ENCODE measurements around the gene SUSD6.
"Not testable (repeated sequence)": the region's sequence is repeated elsewhere in the genome, so short reads cannot be mapped to it uniquely, and the experiment has no call there.

Gene SUSD6

DNA sequence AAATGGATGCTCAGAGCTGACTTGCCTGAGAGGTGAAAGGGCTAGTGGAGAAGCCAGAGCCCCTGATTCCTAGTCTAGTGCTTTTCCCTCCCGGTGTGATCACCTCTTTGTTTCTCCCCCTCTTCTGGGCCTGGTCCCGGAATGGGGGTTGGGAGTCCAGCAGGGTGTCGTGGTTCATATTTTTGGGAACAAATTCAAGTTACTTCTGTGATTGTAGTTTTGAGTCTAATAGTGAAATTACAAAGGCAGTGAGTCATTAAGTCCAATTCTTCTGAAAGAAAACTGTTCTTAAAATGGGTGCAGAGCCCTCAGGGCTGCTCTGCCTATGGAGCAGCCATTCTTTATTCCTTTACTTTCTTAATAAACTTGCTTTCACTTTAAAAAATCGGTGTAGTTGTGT lies 7.6 kb downstream of the SUSD6 start:
- in situ Hi-C loops (cut with MboI; ENCODE audit: low sequenced_read_pairs): no loop called here

DNA sequence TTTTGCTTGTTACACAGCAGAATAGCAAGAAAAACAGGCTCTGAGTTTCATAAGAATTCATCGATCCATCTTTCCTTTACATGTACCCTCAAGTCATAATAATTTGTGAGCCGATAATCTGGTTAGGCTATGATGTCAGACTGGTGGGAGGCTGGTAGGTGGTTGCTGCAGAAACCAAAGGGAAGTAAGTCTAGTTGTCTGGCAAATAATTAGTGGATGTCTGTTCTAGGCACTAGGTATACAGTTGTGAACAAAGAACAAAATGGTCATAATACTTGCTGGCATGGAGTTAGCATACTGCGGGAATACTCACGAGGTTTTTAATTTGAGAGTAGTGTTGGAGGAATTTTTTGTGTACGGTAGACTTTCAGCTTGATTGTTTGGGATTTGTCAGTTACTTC lies 8.8 kb downstream of the SUSD6 start:
- in situ Hi-C loops (cut with MboI; ENCODE audit: low sequenced_read_pairs): no loop called here

DNA sequence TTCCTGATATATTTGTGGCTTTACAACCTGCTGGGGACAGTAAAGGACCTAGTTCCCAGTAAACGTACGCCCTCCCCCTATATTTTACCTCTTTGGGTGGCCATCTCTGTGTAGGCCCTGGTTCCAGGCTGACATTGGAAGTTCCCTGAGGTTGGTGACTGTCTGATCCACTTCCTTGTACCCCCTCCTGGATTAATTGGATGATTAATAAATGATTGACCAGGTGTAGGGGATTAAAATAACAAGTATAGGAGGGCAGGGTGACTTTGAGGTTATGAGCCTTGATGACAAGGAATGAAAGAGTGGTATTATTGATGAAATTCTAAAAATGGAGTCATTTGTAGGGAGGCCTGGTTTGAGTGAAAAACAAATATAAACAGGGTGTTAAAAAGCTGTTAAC lies 9.6 kb downstream of the SUSD6 start:
- in situ Hi-C loops (cut with MboI; ENCODE audit: low sequenced_read_pairs): no loop called here

DNA sequence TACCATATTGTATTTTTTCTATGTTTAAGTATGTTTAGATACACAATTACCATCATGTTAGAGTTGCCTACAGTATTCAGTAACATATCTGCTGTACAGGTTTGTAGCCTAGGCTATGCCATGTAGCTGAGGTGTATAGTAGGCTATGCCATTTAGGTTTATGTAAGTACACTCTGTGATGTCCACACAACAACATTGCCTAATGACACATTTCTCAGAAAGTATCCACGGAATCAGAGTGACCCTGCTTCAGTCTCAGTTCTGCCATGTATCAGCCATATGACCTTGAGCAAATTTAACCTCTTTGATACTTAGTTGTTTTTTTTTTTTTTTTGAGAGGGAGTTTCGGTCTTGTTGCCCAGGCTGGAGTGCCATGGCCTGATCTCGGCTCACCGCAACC lies 12.7 kb downstream of the SUSD6 start:
- in situ Hi-C loops (cut with MboI; ENCODE audit: low sequenced_read_pairs): no loop called here

DNA sequence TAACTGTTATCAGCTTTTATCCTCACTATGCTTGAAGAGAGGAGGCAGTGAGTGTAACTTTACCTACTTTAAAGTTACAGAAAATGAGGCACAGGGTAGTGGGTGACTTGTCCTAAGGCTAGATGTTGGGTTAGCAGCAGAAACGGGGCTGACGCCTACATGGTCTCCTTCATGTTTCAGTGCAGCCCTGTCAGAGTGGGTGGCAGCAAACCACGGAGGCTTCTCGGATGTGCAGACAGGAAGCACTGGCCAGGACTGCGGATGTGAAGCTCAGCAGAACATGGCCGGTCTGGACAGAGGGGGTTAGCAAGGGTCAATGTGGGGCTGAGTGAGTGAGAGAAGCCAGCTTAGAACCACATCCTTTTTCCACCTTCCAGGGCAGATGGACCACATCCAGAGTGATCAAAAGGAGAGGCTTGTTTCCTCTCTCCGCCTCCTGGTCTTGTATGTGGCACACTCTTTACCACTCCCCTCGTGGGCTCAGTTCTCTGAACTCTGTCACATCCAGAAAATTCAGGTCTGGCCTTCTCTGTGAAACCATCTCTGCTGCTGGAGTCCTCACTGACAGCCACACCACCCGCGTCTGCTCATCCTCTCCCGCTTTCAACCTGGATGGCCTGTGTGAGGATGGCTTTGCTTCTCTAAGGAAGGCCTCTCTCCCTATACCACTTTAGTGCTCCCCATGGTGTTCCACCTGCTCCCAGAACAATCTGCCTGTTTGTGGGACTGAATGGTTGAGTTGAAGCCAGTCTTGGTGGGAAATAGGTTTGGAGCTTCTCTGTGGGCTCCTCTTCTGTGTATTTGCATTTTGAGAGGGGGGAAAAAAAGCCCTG lies 14.1 kb downstream of the SUSD6 start:
- in situ Hi-C loops (cut with MboI; ENCODE audit: low sequenced_read_pairs): no loop called here

DNA sequence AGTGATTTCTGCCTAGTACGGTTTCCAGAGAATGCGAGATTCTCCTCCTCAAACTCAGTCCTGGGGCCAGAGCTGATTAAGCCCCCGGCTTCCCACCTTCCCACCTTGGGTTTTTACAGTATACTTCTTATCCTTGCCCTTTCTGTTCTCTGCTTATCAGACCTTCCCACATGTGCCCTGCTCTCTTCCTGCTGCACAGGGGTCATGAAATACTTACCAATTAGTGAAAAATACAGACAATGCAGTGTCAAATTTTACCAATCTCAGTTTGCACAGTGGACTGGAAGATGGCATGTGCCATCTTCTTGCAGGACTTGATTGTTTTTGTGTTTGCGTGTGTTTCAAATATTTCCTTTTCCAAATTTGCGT lies 14.7 kb downstream of the SUSD6 start:
- in situ Hi-C loops (cut with MboI; ENCODE audit: low sequenced_read_pairs): no loop called here

DNA sequence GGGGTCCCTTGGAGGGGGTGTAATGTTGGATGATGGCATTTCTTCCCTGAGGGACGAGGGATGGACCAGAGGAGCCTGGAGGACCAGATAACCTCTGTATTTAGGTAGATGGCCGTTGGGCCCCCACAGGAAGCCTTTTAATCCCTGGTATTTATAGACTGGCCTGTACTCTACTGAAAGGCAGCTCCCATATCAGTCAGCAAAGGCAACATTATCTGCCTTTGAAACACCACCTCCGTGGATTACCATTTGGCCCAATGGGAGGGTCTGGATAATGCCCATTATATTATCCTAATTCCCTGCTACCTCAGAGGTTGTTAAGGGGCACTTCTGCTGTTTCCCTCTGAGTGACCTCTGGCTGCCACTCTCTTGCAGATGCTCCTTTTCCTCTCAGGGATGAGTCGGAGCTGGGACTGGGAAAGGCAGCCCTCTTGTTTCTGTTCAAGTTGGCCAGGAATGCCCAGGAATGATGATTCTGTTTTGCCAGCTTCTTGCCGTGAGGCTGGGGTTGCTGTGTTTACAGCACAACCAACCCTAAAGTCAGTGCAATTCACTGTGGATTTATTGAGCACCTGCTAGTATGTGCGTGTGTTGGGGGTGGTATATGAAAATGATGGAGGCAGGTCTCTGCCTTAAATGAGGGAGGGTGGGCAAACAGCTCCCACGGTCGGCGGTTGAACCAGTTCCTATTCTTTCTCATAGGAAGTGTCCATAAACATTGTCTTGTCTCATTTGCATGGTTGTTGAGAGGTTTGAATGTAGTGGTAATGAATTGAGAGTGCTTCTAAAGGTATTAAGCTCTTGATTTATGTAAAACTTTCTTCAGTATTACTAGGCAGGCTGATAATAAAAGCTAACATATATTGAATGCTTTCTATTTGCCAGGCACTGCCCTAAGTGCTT lies 18.1 kb downstream of the SUSD6 start:
- in situ Hi-C loops (cut with MboI; ENCODE audit: low sequenced_read_pairs): no loop called here

DNA sequence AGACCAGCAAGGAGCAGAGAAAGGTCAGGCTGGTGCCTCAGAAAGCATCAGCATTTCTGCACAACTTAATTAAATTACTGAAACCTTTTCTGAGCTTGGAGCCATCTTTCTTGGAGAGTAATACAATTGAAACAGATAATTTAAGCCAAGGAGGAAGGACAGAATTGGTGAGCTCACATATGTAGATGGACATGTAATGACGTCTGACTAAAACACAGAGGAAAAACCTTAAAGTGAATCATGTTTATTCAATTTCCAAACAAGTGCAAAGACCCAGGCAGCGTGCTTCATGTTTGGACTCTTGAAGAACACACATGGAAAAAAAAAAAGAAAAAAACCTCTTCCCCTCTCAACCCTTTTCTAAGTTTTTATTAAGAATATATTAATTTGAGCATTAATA lies 19.0 kb downstream of the SUSD6 start:
- in situ Hi-C loops (cut with MboI; ENCODE audit: low sequenced_read_pairs): no loop called here

DNA sequence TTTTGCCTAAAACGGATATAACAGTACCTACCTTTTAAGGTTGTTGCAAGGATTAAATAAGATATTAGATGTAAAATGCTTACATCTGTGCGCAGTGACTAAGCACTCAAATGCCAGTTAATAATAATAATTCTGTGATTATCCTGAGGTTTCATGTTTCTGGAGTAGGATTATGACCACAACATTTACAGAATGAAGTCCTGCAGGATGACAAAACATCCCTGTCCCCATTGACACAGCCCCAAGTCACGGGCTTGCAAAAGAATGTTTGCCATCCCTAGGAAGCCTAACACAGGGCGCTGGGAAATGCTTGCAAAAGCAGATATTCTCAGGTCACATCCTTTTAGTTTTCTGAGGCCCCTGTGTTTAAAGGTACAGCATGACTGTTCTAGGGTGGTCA lies 20.1 kb downstream of the SUSD6 start:
- in situ Hi-C loops (cut with MboI; ENCODE audit: low sequenced_read_pairs): no loop called here

DNA sequence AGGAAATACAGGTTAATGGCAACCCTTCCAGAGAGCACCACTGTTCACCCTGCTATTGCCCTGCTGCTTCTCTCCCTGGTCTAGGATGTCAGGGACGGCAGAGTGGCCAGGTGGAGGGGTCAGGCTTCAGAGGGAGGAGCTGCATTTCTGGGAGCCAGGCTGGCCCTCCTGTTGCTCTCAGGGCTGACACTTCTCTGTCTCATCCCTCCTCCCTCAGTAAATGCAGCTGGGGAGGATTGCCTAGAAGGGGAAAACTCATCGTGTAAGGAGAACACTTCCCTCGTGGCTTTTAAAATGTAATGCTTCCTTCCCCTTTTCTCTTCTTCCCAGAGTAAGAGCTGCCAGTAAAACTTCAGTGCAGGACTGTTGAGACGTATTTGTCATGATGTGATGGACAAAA lies 20.8 kb downstream of the SUSD6 start:
- in situ Hi-C loops (cut with MboI; ENCODE audit: low sequenced_read_pairs): no loop called here

DNA sequence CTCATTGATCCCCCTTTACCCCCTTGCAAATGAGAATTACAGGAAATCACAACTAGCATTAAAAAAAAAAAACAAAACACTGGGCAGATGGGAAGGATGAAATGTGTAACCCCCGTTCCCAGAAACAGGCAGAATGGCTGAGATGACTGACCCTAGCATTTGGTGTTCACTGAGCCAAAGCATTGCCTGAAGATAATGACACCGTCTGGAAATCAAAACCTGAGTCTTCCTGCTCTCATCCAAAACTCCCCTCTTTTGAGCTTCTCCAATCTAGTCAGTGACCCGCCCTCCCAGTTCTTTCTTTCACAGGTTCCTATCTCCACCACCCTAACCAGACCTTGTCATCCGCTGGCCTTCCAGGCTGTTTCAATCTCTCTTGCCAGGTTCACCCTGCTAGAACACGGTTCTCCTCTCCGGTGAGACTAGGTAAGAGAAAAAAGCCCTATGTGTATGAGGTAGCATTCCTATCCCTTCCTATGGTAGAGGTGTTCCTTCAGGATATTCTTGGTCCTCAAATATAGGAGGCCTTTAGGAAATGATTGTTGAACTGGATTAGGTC lies 21.3 kb downstream of the SUSD6 start:
- in situ Hi-C loops (cut with MboI; ENCODE audit: low sequenced_read_pairs): no loop called here

DNA sequence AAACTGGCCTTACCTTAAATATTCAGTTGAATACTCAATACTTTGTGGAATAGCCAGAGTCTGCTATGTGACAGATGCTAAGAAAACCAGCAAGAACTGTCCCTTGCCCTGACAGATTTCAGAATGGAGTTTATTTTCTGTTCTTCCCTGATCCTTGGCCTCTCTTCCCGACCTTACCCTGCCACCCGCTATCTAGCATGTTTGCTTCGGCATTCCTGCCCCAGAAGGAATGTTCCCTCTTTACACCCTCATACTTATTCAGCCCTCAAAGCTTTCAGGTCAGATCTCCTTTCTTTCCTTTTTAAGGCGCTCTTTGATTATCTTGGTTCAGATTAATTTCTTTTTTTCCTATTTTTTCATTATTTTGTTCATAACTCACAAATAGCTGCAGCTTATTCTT lies 21.8 kb downstream of the SUSD6 start:
- in situ Hi-C loops (cut with MboI; ENCODE audit: low sequenced_read_pairs): no loop called here

DNA sequence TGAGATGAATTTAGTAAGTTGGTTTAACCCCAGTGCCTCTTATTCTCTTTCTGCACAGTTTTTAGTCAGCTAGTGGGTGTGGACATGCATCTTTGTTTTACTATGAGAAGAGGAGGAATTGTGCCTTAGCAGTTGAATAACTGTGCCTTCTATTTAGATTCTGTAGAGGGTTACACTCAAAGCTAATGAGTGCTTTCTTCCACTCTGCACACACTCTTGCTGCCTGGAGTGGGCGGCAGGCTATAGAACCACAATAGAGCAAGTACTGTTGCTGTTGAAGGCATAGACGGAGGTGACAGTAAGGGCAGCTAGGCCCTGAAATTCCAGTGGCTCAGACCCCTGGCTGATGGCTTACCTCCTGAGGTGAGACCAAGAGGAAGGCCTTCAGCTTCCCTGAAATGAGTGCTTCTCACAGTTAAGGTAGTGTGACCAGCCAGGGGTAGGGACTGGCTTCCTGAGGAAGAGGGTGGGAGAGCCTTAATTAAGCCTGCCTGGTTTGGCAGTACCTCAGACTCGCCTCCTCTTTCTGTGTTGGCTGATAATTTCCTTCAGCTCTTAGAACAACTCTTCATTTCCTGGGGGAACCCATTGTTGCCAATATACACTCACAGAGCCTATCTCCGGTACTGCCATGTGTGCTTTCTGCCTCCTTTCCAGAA lies 24.7 kb downstream of the SUSD6 start:
- in situ Hi-C loops (cut with MboI; ENCODE audit: low sequenced_read_pairs): no loop called here

DNA sequence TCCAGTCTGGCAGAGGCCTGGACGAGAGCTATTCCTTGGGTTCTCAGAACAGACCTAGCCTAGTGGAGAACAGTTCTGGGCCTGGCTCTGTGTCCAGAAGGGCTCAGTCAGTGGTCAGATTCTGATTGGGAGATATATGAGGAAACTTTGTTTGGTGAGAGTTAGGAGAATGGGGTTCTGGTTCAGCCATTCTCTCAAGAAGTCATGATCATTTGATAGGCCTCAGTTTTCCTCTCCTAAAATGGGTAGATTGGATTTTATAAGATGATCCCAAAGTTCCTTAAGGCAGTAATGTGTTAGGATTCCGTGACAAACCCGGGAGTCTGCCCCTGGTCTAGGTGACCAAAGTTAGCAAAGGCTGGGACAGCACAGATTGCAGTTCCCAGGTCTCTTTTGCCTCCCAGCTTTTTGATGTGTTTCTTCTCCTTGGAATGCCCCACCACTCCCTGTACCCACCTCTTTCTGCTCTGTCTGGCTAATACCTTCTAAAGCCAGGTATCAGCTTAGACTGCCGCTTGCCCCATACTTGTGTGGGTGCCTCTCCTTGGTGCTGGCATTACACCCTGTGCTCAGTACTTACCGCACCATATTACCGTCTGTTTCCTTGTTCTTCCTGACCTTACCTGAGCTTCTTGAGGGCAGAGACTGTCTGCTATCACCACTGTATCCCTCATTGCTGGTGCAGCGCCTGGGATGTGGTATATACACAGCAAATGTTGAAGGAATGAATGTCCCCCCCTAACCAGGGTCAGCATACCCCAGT lies 25.5 kb downstream of the SUSD6 start:
- in situ Hi-C loops (cut with MboI; ENCODE audit: low sequenced_read_pairs): no loop called here

DNA sequence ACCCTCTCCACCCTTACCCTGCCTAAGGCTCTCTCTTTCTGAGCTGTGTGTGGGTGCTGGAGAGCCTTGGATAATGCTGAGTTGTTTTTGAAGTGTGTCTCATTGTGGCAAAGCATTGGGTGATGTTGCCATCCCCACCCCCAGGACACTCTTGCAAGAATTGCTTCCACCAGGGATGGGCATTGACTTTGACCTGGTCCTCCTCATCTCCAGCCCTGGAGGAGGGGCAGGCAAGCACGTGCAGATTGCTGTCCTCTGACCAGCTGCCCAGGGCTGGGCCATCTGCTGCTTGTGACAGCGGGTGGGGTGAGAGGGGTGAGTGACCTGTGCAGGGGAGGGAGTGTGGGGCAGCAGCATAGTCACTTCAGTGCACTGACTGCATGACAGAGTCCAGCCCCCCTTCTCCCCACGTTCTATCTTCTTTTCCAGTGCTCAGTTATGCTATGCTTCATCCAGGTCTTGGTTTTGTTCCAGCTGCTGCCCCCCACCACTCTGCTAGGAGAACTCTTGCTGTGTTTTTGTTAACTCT lies 26.2 kb downstream of the SUSD6 start:
- in situ Hi-C loops (cut with MboI; ENCODE audit: low sequenced_read_pairs): no loop called here

DNA sequence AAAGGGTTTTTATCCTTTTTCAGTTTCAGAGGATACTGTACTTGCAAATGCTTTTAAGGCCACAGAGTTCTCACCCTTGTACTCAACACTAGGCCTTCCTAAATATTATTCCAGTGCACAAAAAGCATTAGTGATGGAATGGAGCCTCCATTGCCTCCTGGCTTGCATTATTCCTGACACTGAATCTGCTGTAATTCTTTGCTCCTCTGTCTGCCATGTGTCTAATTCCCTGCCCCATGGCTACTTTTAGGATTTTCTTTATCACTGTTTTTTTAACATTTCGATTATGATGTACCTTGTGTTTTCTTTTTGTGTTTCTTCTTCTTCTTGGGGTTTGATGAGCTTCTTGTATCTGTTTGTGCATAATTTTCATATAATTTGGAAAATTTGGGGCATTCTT lies 29.5 kb downstream of the SUSD6 start:
- in situ Hi-C loops (cut with MboI; ENCODE audit: low sequenced_read_pairs): no loop called here

DNA sequence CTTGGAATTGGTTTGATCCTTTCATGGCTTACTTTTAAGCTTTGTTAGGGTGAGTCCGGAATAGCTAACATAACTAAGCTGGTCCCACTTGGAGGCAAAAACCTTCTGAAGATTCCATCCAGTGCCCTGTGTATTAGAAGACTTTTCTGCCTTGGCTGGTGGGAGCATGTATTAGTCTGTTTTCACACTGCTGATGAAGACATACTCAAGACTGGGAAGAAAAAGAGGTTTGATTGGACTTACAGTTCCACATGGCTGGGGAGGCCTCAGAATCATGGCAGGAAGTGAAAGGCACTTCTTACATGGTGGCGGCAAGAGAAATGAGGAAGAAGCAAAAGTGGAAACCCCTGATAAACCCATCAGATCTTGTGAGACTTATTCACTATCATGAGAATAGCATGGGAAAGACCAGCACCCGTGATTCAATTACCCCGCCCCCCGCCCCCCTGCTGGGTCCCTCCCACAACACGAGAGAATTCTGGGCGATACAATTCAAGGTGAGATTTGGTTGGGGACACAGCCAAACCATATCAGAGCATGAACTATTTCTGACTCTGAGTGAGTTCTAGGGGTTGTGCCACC lies 30.9 kb downstream of the SUSD6 start:
- in situ Hi-C loops (cut with MboI; ENCODE audit: low sequenced_read_pairs): not testable (repeated sequence)

DNA sequence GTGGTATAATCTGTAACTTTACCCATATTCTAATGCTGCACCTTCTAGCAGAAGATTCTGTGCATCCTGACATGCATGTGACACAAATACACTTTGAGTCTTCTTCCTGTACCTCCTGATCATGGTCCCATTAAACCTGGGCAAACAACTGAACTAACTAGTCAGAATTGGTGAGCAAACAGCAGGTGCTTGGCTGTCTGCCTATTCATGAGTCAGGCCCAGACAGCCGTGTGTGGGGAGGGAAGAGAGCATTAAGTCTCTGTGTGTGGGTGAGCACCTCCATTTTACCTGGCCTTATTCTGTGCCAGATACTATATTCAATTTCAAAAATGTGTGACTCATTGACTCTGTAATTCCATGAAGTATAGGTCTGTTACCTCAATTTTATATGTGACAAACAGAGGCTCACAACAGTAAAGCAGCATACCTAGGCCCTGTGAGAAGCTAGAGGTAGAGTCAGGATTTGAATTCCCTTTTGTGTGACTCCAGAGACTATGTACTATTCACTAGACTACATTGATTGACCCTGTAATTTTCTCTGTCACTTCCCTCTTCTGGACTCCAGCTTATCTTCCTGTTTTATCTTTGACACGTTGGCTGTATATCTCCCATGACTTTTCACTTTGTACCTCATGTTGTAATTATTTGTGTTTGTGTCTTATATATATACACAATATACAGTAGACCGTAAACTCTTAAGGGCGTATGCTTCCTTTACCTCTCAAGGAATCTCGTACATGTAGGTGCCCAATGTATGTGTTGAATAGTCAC lies 32.2 kb downstream of the SUSD6 start:
- in situ Hi-C loops (cut with MboI; ENCODE audit: low sequenced_read_pairs): no loop called here

DNA sequence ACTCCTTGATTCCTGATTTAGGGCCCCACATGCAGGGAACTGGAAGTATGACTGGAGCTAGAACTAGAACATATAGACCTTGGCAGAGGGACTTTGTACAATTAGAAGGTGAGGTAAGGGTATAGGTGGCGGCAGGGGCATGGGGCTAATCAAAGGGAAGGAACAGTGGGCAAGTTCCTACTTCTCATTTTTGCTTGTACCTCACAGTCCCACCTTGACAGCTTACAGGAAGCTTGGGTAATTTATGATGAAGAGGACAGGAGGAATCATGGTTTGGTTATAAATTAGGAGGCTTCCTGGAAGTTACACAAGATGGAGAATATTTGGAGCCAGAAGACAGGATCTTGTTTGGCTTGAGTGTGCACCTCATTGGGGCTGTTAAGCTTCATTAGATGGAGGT lies 33.4 kb downstream of the SUSD6 start:
- in situ Hi-C loops (cut with MboI; ENCODE audit: low sequenced_read_pairs): no loop called here

Data from HL-60/S4 treated with retinoic acid at 250 ng/mL for 4 days and 3 days (cell line).